ENCODE data around the gene SLC1A7. TPM values are rescaled to one million over a fixed set of nuclear protein-coding genes. Genes with fewer than 3 reads are reported as not detected.

The SLC1A7 gene
- total and polyA plus RNA-seq, 3 donors from 2014 or later: 0.32 to 1.2 (median 0.47) TPM

DNA sequence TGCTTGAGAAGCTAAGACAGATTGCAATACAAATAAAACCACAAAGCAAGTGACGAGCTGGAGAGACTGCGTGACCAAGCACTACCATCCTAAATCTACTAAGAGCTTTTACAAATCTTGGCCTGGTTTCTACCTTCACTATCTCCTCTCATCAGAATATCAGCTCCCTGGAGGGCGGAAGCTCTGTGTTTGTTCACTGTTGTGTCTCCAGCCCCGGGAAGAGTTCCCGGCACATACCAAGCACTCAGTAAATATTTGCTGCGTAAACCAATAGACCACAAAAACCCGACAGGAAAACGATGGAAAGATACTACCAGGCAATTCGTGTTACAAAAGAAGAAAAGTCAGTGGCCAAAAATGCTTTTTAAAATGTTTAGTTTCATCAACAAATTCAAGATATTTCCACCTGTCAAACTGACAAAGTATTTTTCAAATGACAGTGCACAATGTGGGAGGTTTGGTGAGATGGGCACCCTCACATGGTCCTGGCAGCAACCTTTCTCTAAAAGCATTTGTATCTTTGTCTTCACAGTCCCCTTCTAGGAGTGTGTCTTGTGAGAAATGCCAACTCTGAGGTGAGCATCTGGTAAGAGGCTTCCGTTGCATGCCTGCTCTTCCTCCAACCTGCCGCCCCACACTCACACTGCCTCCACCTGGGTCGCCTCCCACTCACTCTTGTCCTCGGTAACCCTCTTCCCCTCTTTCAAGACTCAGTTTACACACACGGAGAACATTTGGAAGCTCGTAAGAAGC, 34.7 kb downstream of the SLC1A7 start:
- H3K4me1 ChIP-seq: peaks cover 15% of the 10 kb centered on the region
- H3K36me3 ChIP-seq (ENCODE audit: low read depth, missing control alignments): no peaks in the 10 kb centered on the region
- intact Hi-C loops (cut with DNase I; ENCODE audit: low total_unique reads): no loop called here
- no peaks in the 10 kb centered on the region for H3K27me3 ChIP-seq
- H3K4me3 ChIP-seq: no peak overlapping the region
- no peak for TF ChIP-seq POLR2A (IDR thresholded peaks at IDR 0.05)
- TF ChIP-seq, protein P1, sequence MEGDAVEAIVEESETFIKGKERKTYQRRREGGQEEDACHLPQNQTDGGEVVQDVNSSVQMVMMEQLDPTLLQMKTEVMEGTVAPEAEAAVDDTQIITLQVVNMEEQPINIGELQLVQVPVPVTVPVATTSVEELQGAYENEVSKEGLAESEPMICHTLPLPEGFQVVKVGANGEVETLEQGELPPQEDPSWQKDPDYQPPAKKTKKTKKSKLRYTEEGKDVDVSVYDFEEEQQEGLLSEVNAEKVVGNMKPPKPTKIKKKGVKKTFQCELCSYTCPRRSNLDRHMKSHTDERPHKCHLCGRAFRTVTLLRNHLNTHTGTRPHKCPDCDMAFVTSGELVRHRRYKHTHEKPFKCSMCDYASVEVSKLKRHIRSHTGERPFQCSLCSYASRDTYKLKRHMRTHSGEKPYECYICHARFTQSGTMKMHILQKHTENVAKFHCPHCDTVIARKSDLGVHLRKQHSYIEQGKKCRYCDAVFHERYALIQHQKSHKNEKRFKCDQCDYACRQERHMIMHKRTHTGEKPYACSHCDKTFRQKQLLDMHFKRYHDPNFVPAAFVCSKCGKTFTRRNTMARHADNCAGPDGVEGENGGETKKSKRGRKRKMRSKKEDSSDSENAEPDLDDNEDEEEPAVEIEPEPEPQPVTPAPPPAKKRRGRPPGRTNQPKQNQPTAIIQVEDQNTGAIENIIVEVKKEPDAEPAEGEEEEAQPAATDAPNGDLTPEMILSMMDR (IDR thresholded peaks at IDR 0.05): no peak
- no peak for DNase-seq
- H3K9me3 ChIP-seq: no peaks in the 10 kb centered on the region
- WGBS, 2 donors: 76 to 77% methylated on average over 15 of the region's 15 CpGs
- no peak overlapping the region for H3K27ac ChIP-seq

DNA sequence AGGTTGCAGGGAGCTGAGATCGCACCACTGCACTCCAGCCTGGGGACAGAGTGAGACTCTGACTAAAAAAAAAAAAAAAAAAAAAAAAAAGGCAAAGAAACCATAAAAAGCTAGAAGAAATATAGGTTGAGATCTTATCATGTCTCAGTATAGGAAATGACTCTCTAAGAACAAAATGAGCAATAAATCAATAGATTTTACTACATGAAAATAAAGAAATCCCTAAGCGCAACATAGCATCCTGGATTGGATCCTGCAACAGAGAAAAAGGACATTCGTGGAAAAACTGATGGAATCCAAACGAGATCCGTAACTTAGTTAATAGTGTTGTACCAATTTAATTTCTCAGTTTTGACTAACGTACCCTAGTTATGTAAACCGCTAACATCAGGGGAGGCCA, 35.3 kb downstream of the SLC1A7 start:
- TF ChIP-seq, protein P1 (IDR thresholded peaks at IDR 0.05): no peak
- no peak for TF ChIP-seq POLR2A (IDR thresholded peaks at IDR 0.05)
- DNase-seq: no peak
- intact Hi-C loops (cut with DNase I; ENCODE audit: low total_unique reads): no loop called here
- Histone ChIP-seq H3K27me3 (no peaks in the 10 kb centered on the region), H3K27ac (no peak overlapping the region), H3K4me1 (peaks cover 15% of the 10 kb centered on the region), H3K36me3 (ENCODE audit: low read depth, missing control alignments) (no peaks in the 10 kb centered on the region), H3K9me3 (no peaks in the 10 kb centered on the region), H3K4me3 (no peak overlapping the region)
- 90 to 94% methylated on average over 7 of the region's 7 CpGs for WGBS, 2 donors

DNA sequence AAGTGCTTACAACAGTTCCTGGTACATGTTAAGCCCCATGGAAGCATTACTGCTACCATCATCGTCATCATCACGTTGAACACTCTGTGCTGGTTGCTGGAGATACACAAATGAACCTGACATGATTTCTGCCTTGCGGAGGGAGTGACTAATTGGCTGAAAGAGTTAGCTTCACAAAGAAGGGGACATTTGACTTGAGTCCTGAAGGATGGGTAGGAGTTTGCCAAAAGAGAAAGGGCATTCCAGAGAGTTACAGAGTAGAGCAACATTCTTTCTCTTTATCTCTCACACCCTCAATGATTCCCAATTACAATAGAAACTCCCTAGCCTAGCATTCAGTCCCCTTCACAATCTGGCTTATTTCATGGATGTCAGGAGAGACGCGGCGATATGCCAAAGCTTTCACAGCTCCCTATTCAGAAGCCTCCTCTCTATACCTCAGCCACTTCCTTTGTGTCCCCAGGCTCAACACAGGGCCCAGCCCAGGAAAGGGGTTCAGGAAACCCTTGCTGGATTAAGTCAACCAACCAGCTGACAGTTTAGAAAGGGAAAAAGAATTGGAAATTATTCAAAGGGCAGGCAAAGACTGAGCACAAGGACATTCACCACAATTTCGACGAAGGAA, 38.0 kb downstream of the SLC1A7 start:
- Histone ChIP-seq H3K27me3 (no peaks in the 10 kb centered on the region), H3K27ac (no peak overlapping the region), H3K9me3 (no peaks in the 10 kb centered on the region), H3K4me1 (peaks cover 1% of the 10 kb centered on the region), H3K4me3 (no peak overlapping the region), H3K36me3 (ENCODE audit: low read depth, missing control alignments) (no peaks in the 10 kb centered on the region)
- intact Hi-C loops (cut with DNase I; ENCODE audit: low total_unique reads): no loop called here
- DNase-seq: no peak
- WGBS, 2 donors: 70 to 72% methylated on average over 8 of the region's 8 CpGs
- TF ChIP-seq, protein P1 (IDR thresholded peaks at IDR 0.05): no peak
- TF ChIP-seq POLR2A (IDR thresholded peaks at IDR 0.05): no peak

DNA sequence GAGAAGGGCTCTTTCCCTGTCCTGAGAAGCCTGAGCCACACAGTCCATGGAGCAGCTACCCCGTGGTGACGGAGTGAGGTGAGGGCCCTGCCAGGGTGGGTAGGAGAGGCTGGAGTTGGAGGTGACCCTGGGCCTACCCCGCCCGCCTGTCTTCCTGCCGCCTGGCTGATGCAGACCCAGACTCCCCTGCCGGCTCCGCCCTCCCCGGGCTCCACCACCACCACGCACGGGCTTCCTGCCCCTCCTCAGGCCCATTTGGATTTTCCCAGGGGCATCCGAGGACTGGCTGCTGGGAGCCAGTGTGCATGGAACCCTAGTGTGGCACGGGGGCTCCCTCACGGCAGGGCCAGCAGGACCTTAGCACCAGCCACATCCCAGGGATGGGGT, 47.9 kb downstream of the SLC1A7 start:
- no peaks in the 10 kb centered on the region for H3K27me3 ChIP-seq
- intact Hi-C loops (cut with DNase I; ENCODE audit: low total_unique reads): no loop called here
- H3K36me3 ChIP-seq (ENCODE audit: low read depth, missing control alignments): no peaks in the 10 kb centered on the region
- TF ChIP-seq POLR2A (IDR thresholded peaks at IDR 0.05): no peak
- WGBS, 2 donors: 41 to 58% methylated on average over 7 to 13 of the region's 13 CpGs
- no peaks in the 10 kb centered on the region for H3K4me1 ChIP-seq
- no peaks in the 10 kb centered on the region for H3K9me3 ChIP-seq
- H3K4me3 ChIP-seq: no peak overlapping the region
- H3K27ac ChIP-seq: no peak overlapping the region
- no peak for DNase-seq

DNA sequence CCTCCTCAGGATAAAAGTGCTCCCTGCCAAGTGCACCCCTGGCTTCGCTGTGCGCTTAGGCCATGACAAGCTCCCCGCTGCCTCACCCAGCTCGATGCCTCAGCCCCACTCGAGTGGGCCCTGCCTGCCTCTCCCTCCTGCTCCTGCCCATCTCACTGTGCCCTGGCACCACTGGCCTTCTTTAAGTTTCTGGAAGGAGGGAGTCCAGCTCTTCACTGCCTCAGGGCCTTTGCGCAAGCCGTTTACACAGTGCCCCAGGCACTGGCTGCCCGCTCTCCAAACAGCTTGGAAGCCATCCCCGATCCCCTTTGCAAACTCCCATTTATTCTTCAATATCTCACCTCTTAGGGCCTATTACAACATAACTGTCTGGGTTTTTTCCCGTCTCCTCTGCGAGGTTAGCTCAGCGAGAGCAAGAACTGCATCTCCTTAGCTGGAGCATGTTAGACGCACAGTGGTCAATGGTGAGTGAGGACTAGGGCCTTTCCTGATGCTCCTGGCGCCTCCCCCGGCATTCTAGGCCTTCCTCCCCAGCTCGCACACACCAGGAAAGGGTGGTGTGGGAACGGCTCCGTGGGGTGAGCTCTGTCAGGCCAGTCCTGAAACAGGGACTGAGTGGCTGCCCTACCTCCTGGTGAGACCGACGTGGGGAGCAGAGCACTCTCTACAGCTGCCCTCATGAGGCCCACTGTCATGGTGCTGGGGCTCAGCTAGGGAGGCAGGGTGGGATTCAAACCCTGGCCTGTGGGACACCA, 48.5 kb downstream of the SLC1A7 start:
- DNase-seq: no peak
- Histone ChIP-seq H3K27me3 (no peaks in the 10 kb centered on the region), H3K4me1 (no peaks in the 10 kb centered on the region), H3K4me3 (no peak overlapping the region), H3K36me3 (ENCODE audit: low read depth, missing control alignments) (no peaks in the 10 kb centered on the region), H3K9me3 (no peaks in the 10 kb centered on the region), H3K27ac (no peak overlapping the region)
- 82 to 86% methylated on average over 20 of the region's 20 CpGs for WGBS, 2 donors
- TF ChIP-seq, protein P1 (IDR thresholded peaks at IDR 0.05): no peak
- TF ChIP-seq POLR2A (IDR thresholded peaks at IDR 0.05): no peak
- intact Hi-C loops (cut with DNase I; ENCODE audit: low total_unique reads): no loop called here

All from testis (tissue), 3 donors.